ENCODE data around the gene POMC.

GRCh38 chr2:25129901-25130520 is 38.4 kb downstream of the POMC start:
- TF ChIP-seq CTCF (IDR thresholded peaks at IDR 0.05) (no peak), ZFX (IDR thresholded peaks at IDR 0.05; ENCODE audit: borderline replicate concordance) (no peak)

Measured in 22Rv1 (cell line).